Neuronal stem cell (in vitro differentiated cells): ENCODE data around the gene FH.

Experiments
- DNase-seq: peaks from one replicate; pipeline ENCODE4 v3.0.0-alpha.2; 2013; ENCODE audit warnings: low spot score
- H2AFZ ChIP-seq: one replicate; pipeline ENCODE4 v1.6.1; 2013; ENCODE audit warnings: mild to moderate bottlenecking, low read length, inconsistent platforms
- H2AK5ac ChIP-seq: 2 replicates; pipeline ENCODE4 v1.6.1; 2013; ENCODE audit warnings: low read depth, mild to moderate bottlenecking, inconsistent platforms, low read length, moderate library complexity, mixed read lengths
- H2BK120ac ChIP-seq: 2 replicates; pipeline ENCODE4 v1.6.1; 2013; ENCODE audit warnings: low read depth, mild to moderate bottlenecking, inconsistent platforms, low read length, moderate library complexity, mixed read lengths
- H2BK12ac ChIP-seq: one replicate; pipeline ENCODE4 v1.6.1; 2013; ENCODE audit warnings: low read length, inconsistent platforms
- H2BK15ac ChIP-seq: 2 replicates; pipeline ENCODE4 v1.6.1; 2013; ENCODE audit warnings: mild to moderate bottlenecking, low read length, inconsistent platforms, mixed read lengths
- H2BK5ac ChIP-seq: one replicate; pipeline ENCODE4 v1.6.1; 2013; ENCODE audit warnings: inconsistent platforms, mild to moderate bottlenecking, low read length, moderate library complexity
- H3K14ac ChIP-seq: one replicate; pipeline ENCODE4 v1.6.1; 2013; ENCODE audit warnings: low read length, inconsistent platforms
- H3K18ac ChIP-seq: 2 replicates; pipeline ENCODE4 v1.6.1; 2013; ENCODE audit warnings: low read length, inconsistent platforms
- H3K23ac ChIP-seq: 2 replicates; pipeline ENCODE4 v1.6.1; 2013; ENCODE audit warnings: low read depth, mild to moderate bottlenecking, mixed read lengths, low read length, inconsistent platforms; ENCODE audit not compliant: poor library complexity
- H3K27ac ChIP-seq: replicated peaks from 3 replicates; pipeline ENCODE4 v1.5.1; 2013; ENCODE audit warnings: low read length, inconsistent platforms
- H3K27me3 ChIP-seq, 3 experiments: 2 replicates each; pipeline ENCODE4 v1.6.1; 2013; ENCODE audit warnings: low read length in 3 of 3, mild to moderate bottlenecking in 2 of 3, inconsistent platforms in 1 of 3, low read depth in 1 of 3, mixed read lengths in 1 of 3, moderate library complexity in 1 of 3; ENCODE audit not compliant: control insufficient read depth in 3 of 3, insufficient read depth in 3 of 3
- H3K36me3 ChIP-seq, 2 donors: replicated peaks in 1 of 2; 2 replicates each; pipeline ENCODE4 v1.6.1; 2013; ENCODE audit warnings: low read length in 2 of 2; ENCODE audit not compliant: control insufficient read depth in 2 of 2, insufficient read depth in 2 of 2
- H3K4ac ChIP-seq: 2 replicates; pipeline ENCODE4 v1.6.1; 2013; ENCODE audit warnings: inconsistent platforms, mild to moderate bottlenecking, low read length, moderate library complexity
- H3K4me1 ChIP-seq, 2 donors: 1 replicate in 1 of 2; 2 replicates in 1 of 2; pipeline ENCODE4 v1.6.1; 2013; ENCODE audit warnings: low read length in 2 of 2, low read depth in 1 of 2; ENCODE audit not compliant: control insufficient read depth in 2 of 2, insufficient read depth in 1 of 2
- H3K4me2 ChIP-seq: one replicate; pipeline ENCODE4 v1.6.1; 2013; ENCODE audit warnings: mild to moderate bottlenecking, low read length, inconsistent platforms; ENCODE audit not compliant: insufficient read depth, poor library complexity, severe bottlenecking
- H3K4me3 ChIP-seq, 2 donors: 2 replicates each; pipeline ENCODE4 v1.5.1; 2013; ENCODE audit warnings: low read length in 2 of 2, mild to moderate bottlenecking in 2 of 2, inconsistent platforms in 1 of 2, moderate library complexity in 1 of 2
- H3K79me1 ChIP-seq: one replicate; pipeline ENCODE4 v1.6.1; 2013; ENCODE audit warnings: low read depth, mild to moderate bottlenecking, inconsistent platforms, low read length, moderate library complexity
- H3K9ac ChIP-seq: one replicate; pipeline ENCODE4 v1.6.1; 2013; ENCODE audit warnings: mild to moderate bottlenecking, low read depth, low read length, inconsistent platforms; ENCODE audit not compliant: poor library complexity
- H3K9me3 ChIP-seq, 2 donors: replicated peaks in 1 of 2; 2 replicates each; pipeline versions ENCODE3 to v1.6.1; 2013; ENCODE audit warnings: low read length in 2 of 2, mild to moderate bottlenecking in 2 of 2, inconsistent platforms in 1 of 2, low read depth in 1 of 2, mixed read lengths in 1 of 2, moderate library complexity in 1 of 2; ENCODE audit not compliant: control insufficient read depth in 2 of 2, insufficient read depth in 1 of 2
- H4K8ac ChIP-seq: one replicate; pipeline ENCODE4 v1.6.1; 2013; ENCODE audit warnings: low read depth, mild to moderate bottlenecking, inconsistent platforms, low read length, moderate library complexity
- H4K91ac ChIP-seq: one replicate; pipeline ENCODE4 v1.6.1; 2013; ENCODE audit warnings: low read length, low read depth, mild to moderate bottlenecking, inconsistent platforms; ENCODE audit not compliant: poor library complexity
- WGBS, 2 donors: extraction: QIAGEN DNeasy Blood & Tissue Kit; methylation state at CpG; one replicate each; pipeline ENCODE4 v1.1.7; 2013; ENCODE audit warnings: missing lambda C conversion rate in 2 of 2, mixed read lengths in 1 of 2; ENCODE audit not compliant: insufficient read length in 2 of 2, insufficient replicate concordance in 1 of 2; ENCODE audit errors: extremely low coverage in 2 of 2; 5-methylcytosine and 5-hydroxymethylcytosine counted together

FH gene

GRCh38 chr1:241451956-241452355 lies 67.6 kb downstream of the FH start:
- no CpG with 5 or more reads among the region's 4 CpGs for WGBS, 2 donors
- DNase-seq: no peak

More at GRCh38 chr1:241451956-241452355, 67.6 kb downstream of the FH start:
- Histone ChIP-seq H3K4me3 (no peak overlapping the region), H2AFZ (no peak overlapping the region), H2BK12ac (no peak overlapping the region), H2BK5ac (no peak overlapping the region), H3K79me1 (no peaks in the 10 kb centered on the region), H2AK5ac (no peak overlapping the region), H3K4ac (no peak overlapping the region), H3K4me2 (no peak overlapping the region), H3K18ac (no peak overlapping the region), H3K27me3 (no peaks in the 10 kb centered on the region), H4K91ac (no peak overlapping the region), H3K36me3 (no peaks in the 10 kb centered on the region), H4K8ac (no peak overlapping the region), H3K9me3 (no peaks in the 10 kb centered on the region), H2BK120ac (no peak overlapping the region), H3K4me1 (no peaks in the 10 kb centered on the region), H3K23ac (no peak overlapping the region), H2BK15ac (no peak overlapping the region), H3K9ac (no peak overlapping the region), H3K14ac (no peak overlapping the region), H3K27ac (no peak overlapping the region)
